Neutrophil (primary cell): ENCODE measurements around the gene SWI5.

Experiments
- H3K27ac ChIP-seq: fragments of 200-600 bp; sonication (generic); 2 replicates; pipeline ENCODE4 v1.5.1; 2016; ENCODE audit warnings: mild to moderate bottlenecking, moderate library complexity
- H3K27me3 ChIP-seq: fragments of 200-600 bp; sonication (generic); 2 replicates; pipeline ENCODE4 v1.6.0; 2016; ENCODE audit warnings: mild to moderate bottlenecking
- H3K36me3 ChIP-seq: fragments of 200-600 bp; sonication (generic); 2 replicates; pipeline ENCODE4 v1.5.1; 2017
- H3K4me1 ChIP-seq, 2 experiments: fragments of 200-600 bp in 1 of 2; sonication (generic) in 1 of 2; 1 replicate in 1 of 2; 2 replicates in 1 of 2; pipeline versions ENCODE4 v1.5.1 to v1.6.1; 2013 to 2016; ENCODE audit warnings: low read depth in 1 of 2, low read length in 1 of 2, mild to moderate bottlenecking in 1 of 2, moderate library complexity in 1 of 2; ENCODE audit not compliant: control insufficient read depth in 1 of 2, insufficient read depth in 1 of 2
- H3K4me3 ChIP-seq, 2 experiments: fragments of 200-600 bp in 1 of 2; sonication (generic) in 1 of 2; 1 replicate in 1 of 2; 2 replicates in 1 of 2; pipeline ENCODE4 v1.5.1; 2013 to 2016; ENCODE audit warnings: low read depth in 1 of 2, low read length in 1 of 2, mild to moderate bottlenecking in 1 of 2, moderate library complexity in 1 of 2
- H3K9me3 ChIP-seq: fragments of 200-600 bp; sonication (generic); 2 replicates; pipeline ENCODE4 v1.5.1; 2016
- TF ChIP-seq, protein P1 (sequence below): fragments of 200-600 bp; sonication (generic); IDR thresholded peaks from 2 replicates; pipeline ENCODE4 v1.5.1; 2016; ENCODE audit warnings: antibody characterized with exemption

Gene SWI5

GRCh38 chr9:128321343-128321742 is 45.3 kb downstream of the SWI5 start:
- TF ChIP-seq, protein P1, sequence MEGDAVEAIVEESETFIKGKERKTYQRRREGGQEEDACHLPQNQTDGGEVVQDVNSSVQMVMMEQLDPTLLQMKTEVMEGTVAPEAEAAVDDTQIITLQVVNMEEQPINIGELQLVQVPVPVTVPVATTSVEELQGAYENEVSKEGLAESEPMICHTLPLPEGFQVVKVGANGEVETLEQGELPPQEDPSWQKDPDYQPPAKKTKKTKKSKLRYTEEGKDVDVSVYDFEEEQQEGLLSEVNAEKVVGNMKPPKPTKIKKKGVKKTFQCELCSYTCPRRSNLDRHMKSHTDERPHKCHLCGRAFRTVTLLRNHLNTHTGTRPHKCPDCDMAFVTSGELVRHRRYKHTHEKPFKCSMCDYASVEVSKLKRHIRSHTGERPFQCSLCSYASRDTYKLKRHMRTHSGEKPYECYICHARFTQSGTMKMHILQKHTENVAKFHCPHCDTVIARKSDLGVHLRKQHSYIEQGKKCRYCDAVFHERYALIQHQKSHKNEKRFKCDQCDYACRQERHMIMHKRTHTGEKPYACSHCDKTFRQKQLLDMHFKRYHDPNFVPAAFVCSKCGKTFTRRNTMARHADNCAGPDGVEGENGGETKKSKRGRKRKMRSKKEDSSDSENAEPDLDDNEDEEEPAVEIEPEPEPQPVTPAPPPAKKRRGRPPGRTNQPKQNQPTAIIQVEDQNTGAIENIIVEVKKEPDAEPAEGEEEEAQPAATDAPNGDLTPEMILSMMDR = no peak
- peaks cover 21 to 22% of the 10 kb centered on the region in 2 experiments for H3K4me1 ChIP-seq
- peaks cover 11% of the 10 kb centered on the region for H3K36me3 ChIP-seq
- no peaks in the 10 kb centered on the region for H3K9me3 ChIP-seq
- no peaks in the 10 kb centered on the region for H3K27me3 ChIP-seq
- peak overlapping the region; percentile 81 to 89 for H3K4me3 ChIP-seq
- H3K27ac ChIP-seq = no peak overlapping the region

DNA sequence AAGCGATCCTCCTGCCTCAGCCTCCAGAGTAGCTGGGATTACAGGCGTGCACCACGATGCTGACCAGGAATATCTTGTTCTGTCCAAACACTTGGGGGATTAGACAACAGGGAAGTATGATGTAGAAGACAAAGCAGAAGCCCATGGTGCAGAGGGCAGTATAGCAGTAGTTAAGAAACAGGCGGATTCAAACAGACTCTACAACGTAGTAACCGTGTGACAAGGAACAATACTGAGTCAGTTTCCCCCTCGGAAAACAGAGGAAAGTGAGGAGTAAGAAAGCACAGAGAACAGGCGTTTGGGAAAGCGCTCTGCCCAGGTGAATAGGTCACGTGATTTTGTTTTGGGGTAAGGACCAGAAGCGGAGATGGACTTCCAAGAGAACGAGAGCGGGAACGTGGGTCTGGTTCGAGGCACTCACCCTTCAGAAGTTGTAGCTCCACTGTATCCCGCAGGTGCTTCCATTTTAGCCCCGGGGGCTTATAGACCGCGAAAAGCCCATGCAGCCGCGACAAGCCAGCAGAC is 45.9 kb downstream of the SWI5 start:
- Histone ChIP-seq H3K4me1 (peaks cover 21 to 22% of the 10 kb centered on the region in 2 experiments), H3K27ac (peak overlapping the region; percentile 90), H3K4me3 (peak overlapping the region; percentile 81 to 89), H3K36me3 (peaks cover 6% of the 10 kb centered on the region), H3K27me3 (no peaks in the 10 kb centered on the region), H3K9me3 (no peaks in the 10 kb centered on the region)
- TF ChIP-seq, protein P1 = no peak

GRCh38 chr9:128322404-128323211 is 46.5 kb downstream of the SWI5 start, which contains the start of the genes COQ4 and TRUB2:
Gene COQ4 (plus strand): TSS chr9:128322839. CDS start chr9:128322859, 20 bp downstream.
Gene TRUB2 (minus strand): TSS chr9:128322447. CDS start chr9:128322408, 39 bp downstream.
- TF ChIP-seq, protein P1 = no peak
- Histone ChIP-seq H3K4me1 (peaks cover 21 to 22% of the 10 kb centered on the region in 2 experiments), H3K27ac (peak within 1 kb of the TSS; percentile 90), H3K36me3 (peaks cover 3% of the 10 kb centered on the region), H3K9me3 (no peaks in the 10 kb centered on the region), H3K4me3 (peak within 1 kb of the TSS; percentile 81 to 89), H3K27me3 (no peaks in the 10 kb centered on the region)

DNA sequence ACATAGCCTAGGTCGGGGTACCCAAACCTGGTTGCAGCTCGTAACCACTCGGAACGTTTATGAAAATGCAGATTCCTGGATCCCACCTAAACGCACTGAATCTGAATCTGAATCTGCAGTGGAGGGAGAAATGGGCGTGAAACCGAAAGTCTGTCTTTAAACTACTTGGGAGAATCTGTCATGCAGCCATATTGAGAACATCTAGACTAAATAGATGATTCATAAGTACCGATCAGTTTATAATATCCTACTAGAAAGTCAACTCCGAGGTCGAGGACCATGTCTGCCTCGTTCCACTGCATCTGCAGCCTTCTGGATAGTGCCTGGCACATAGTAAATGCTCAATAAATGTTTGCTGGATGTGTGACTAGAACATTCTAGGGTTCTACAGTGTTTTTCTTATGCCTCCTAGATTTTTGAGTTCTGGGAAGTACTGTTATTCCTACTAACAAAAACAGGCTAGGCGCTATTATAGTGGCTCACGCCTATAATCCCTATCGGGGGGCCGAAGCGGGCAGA is 47.2 kb downstream of the SWI5 start:
- Histone ChIP-seq H3K27ac (peak overlapping the region; percentile 90), H3K9me3 (no peaks in the 10 kb centered on the region), H3K36me3 (peaks cover 3% of the 10 kb centered on the region), H3K27me3 (no peaks in the 10 kb centered on the region), H3K4me3 (peak overlapping the region; percentile 81 to 89), H3K4me1 (peaks cover 21 to 22% of the 10 kb centered on the region in 2 experiments)
- TF ChIP-seq, protein P1 = no peak

GRCh38 chr9:128323791-128324190 is 47.7 kb downstream of the SWI5 start:
- TF ChIP-seq, protein P1 = no peak
- peaks cover 3% of the 10 kb centered on the region for H3K36me3 ChIP-seq
- peaks cover 21 to 22% of the 10 kb centered on the region in 2 experiments for H3K4me1 ChIP-seq
- H3K27me3 ChIP-seq = no peaks in the 10 kb centered on the region
- peak overlapping the region; percentile 81 to 89 for H3K4me3 ChIP-seq
- no peak overlapping the region for H3K27ac ChIP-seq
- no peaks in the 10 kb centered on the region for H3K9me3 ChIP-seq
